GM23338 (cell line): ENCODE results near the gene SLC2A1. TPM values are rescaled to one million over a fixed set of nuclear protein-coding genes. Genes with fewer than 3 reads are reported as not detected.

ENCODE experiments used
- CREB1 ChIP-seq: fragments of 250-450 bp; sonication (Bioruptor Pico); IDR thresholded peaks from 2 replicates; pipeline ENCODE4 v1.5.0; 2020; ENCODE audit warnings: low read depth, mild to moderate bottlenecking, moderate library complexity
- EZH2 ChIP-seq: fragments of 200-600 bp; sonication (generic); IDR thresholded peaks from one replicate; pipeline ENCODE4 v1.8.0; 2017; ENCODE audit warnings: antibody characterized with exemption, mild to moderate bottlenecking, low read depth; ENCODE audit not compliant: unreplicated experiment
- EZH2phosphoT487 ChIP-seq: fragments of 200-600 bp; sonication (generic); IDR thresholded peaks from one replicate; pipeline ENCODE4 v1.8.1; 2018; ENCODE audit warnings: antibody characterized with exemption; ENCODE audit not compliant: unreplicated experiment
- JUNB ChIP-seq: IDR thresholded peaks from one replicate; pipeline ENCODE4 v1.6.1; 2016; ENCODE audit warnings: antibody characterized with exemption; ENCODE audit not compliant: unreplicated experiment
- NANOG ChIP-seq: IDR thresholded peaks from 2 replicates; pipeline ENCODE4 v1.6.1; 2016; ENCODE audit warnings: antibody characterized with exemption, borderline replicate concordance
- POLR2AphosphoS5 ChIP-seq: IDR thresholded peaks from 2 replicates; pipeline ENCODE4 v1.6.1; 2016; ENCODE audit warnings: antibody characterized with exemption, low read depth
- ZNF114 ChIP-seq: fragments of 250-450 bp; sonication (Bioruptor Pico); IDR thresholded peaks from 2 replicates; pipeline ENCODE4 v1.5.0; 2020; ENCODE audit warnings: mild to moderate bottlenecking, moderate library complexity
- polyA plus RNA-seq: library from polyadenylated mRNA; unstranded; fragments of >200 nt; fragmentation: Nextera tagmentation; extraction: Ambion mirVana; gene quantifications from 2 replicates; pipeline ENCODE4 v1.2.1, GENCODE V29; 2016
- total RNA-seq: library from RNA; depleted of rRNA; stranded (reverse); fragments of >200 nt; shearing (Covaris generic); gene quantifications from 2 replicates; pipeline ENCODE4 v1.2.3, GENCODE V29; 2014
- TF ChIP-seq, protein P1 (sequence below): fragments of 250-450 bp; sonication (Bioruptor Pico); IDR thresholded peaks from 2 replicates; pipeline ENCODE4 v1.5.0; 2020; ENCODE audit warnings: mild to moderate bottlenecking, moderate library complexity
- TF ChIP-seq, protein P2 (sequence below), 2 experiments: fragments of 200-600 bp in 1 of 2; sonication (generic) in 1 of 2; conservative IDR thresholded peaks; 2 replicates each; pipeline versions ENCODE4 v1.5.1 to v1.6.1; 2016 to 2017; ENCODE audit warnings: antibody characterized with exemption in 2 of 2, low read depth in 2 of 2, mild to moderate bottlenecking in 2 of 2, moderate library complexity in 1 of 2
- TF ChIP-seq, protein P3 (sequence below): IDR thresholded peaks from 2 replicates; pipeline ENCODE4 v1.6.1; 2016; ENCODE audit warnings: antibody characterized with exemption

Gene SLC2A1
- total and polyA plus RNA-seq, 2 experiments from 2014 or later, result 66.1 to 305 TPM

DNA sequence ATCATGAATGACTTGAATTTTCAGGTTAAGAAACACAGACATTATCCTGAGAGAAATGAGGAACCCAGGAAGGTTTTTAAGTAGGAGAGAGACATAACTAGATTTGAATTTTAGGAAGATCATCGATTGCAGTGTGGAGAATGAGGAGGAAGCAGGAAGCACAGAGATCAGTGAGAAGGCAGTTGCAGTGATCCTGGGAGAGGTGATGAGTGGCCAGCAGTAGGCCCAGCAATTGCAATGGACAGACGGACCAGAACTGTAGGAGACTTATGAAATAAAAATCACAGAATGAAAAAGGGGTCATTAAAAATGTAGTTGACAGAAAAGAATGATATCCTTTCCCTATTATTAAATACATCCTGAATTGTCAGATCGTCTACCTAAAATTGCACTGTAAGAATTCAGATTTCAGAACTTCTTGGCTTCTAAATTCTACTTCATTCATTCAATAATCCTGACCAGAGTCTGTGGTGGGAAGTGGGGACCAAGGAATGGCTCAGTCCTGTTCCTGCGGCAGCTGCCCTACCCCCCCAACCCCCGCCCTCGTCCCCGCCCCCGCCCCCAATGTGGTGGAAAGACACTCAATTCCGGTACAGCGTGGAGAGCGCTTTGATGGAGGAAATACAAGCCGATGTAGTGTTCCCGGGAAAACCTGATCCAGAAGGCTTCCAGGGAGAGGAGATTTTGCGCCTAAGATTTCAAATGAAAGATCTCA, 35.1 kb downstream of the SLC2A1 start (continued):
- TF ChIP-seq, protein P1, sequence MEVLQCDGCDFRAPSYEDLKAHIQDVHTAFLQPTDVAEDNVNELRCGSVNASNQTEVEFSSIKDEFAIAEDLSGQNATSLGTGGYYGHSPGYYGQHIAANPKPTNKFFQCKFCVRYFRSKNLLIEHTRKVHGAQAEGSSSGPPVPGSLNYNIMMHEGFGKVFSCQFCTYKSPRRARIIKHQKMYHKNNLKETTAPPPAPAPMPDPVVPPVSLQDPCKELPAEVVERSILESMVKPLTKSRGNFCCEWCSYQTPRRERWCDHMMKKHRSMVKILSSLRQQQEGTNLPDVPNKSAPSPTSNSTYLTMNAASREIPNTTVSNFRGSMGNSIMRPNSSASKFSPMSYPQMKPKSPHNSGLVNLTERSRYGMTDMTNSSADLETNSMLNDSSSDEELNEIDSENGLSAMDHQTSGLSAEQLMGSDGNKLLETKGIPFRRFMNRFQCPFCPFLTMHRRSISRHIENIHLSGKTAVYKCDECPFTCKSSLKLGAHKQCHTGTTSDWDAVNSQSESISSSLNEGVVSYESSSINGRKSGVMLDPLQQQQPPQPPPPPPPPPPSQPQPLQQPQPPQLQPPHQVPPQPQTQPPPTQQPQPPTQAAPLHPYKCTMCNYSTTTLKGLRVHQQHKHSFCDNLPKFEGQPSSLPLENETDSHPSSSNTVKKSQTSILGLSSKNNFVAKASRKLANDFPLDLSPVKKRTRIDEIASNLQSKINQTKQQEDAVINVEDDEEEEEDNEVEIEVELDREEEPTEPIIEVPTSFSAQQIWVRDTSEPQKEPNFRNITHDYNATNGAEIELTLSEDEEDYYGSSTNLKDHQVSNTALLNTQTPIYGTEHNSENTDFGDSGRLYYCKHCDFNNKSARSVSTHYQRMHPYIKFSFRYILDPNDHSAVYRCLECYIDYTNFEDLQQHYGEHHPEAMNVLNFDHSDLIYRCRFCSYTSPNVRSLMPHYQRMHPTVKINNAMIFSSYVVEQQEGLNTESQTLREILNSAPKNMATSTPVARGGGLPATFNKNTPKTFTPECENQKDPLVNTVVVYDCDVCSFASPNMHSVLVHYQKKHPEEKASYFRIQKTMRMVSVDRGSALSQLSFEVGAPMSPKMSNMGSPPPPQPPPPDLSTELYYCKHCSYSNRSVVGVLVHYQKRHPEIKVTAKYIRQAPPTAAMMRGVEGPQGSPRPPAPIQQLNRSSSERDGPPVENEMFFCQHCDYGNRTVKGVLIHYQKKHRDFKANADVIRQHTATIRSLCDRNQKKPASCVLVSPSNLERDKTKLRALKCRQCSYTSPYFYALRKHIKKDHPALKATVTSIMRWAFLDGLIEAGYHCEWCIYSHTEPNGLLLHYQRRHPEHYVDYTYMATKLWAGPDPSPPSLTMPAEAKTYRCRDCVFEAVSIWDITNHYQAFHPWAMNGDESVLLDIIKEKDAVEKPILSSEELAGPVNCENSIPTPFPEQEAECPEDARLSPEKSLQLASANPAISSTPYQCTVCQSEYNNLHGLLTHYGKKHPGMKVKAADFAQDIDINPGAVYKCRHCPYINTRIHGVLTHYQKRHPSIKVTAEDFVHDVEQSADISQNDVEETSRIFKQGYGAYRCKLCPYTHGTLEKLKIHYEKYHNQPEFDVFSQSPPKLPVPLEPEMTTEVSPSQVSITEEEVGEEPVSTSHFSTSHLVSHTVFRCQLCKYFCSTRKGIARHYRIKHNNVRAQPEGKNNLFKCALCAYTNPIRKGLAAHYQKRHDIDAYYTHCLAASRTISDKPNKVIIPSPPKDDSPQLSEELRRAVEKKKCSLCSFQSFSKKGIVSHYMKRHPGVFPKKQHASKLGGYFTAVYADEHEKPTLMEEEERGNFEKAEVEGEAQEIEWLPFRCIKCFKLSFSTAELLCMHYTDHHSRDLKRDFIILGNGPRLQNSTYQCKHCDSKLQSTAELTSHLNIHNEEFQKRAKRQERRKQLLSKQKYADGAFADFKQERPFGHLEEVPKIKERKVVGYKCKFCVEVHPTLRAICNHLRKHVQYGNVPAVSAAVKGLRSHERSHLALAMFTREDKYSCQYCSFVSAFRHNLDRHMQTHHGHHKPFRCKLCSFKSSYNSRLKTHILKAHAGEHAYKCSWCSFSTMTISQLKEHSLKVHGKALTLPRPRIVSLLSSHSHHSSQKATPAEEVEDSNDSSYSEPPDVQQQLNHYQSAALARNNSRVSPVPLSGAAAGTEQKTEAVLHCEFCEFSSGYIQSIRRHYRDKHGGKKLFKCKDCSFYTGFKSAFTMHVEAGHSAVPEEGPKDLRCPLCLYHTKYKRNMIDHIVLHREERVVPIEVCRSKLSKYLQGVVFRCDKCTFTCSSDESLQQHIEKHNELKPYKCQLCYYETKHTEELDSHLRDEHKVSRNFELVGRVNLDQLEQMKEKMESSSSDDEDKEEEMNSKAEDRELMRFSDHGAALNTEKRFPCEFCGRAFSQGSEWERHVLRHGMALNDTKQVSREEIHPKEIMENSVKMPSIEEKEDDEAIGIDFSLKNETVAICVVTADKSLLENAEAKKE (CRISPR knock-in tag), result no peak
- TF ChIP-seq, protein P2, sequence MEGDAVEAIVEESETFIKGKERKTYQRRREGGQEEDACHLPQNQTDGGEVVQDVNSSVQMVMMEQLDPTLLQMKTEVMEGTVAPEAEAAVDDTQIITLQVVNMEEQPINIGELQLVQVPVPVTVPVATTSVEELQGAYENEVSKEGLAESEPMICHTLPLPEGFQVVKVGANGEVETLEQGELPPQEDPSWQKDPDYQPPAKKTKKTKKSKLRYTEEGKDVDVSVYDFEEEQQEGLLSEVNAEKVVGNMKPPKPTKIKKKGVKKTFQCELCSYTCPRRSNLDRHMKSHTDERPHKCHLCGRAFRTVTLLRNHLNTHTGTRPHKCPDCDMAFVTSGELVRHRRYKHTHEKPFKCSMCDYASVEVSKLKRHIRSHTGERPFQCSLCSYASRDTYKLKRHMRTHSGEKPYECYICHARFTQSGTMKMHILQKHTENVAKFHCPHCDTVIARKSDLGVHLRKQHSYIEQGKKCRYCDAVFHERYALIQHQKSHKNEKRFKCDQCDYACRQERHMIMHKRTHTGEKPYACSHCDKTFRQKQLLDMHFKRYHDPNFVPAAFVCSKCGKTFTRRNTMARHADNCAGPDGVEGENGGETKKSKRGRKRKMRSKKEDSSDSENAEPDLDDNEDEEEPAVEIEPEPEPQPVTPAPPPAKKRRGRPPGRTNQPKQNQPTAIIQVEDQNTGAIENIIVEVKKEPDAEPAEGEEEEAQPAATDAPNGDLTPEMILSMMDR (conservative IDR thresholded peaks at IDR 0.05; ENCODE audit: low read depth in 2 of 2), result no peak
- no peak for TF ChIP-seq EZH2phosphoT487
- TF ChIP-seq POLR2AphosphoS5, result no peak
- TF ChIP-seq EZH2, result no peak
- TF ChIP-seq ZNF114 (CRISPR knock-in tag), result no peak
- TF ChIP-seq CREB1 (CRISPR knock-in tag), result no peak
- TF ChIP-seq NANOG, result no peak
- TF ChIP-seq JUNB, result no peak
- TF ChIP-seq, protein P3, sequence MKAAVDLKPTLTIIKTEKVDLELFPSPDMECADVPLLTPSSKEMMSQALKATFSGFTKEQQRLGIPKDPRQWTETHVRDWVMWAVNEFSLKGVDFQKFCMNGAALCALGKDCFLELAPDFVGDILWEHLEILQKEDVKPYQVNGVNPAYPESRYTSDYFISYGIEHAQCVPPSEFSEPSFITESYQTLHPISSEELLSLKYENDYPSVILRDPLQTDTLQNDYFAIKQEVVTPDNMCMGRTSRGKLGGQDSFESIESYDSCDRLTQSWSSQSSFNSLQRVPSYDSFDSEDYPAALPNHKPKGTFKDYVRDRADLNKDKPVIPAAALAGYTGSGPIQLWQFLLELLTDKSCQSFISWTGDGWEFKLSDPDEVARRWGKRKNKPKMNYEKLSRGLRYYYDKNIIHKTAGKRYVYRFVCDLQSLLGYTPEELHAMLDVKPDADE, result no peak
